Naive thymus-derived CD4-positive, alpha-beta T cell (primary cell): ENCODE results near the gene MROH8. TPM values are rescaled to one million over a fixed set of nuclear protein-coding genes. Genes with fewer than 3 reads are reported as not detected.
A peak's percentile ranks its signal among the peaks of the same experiment; 100 is the strongest.
"Not testable (repeated sequence)": the region's sequence is repeated elsewhere in the genome, so short reads cannot be mapped to it uniquely, and the experiment has no call there.

Source experiments
- ATAC-seq: fragments of 150-1000 bp; cut with Tn5 transposase; 2 replicates; pipeline ENCODE4 v1.10.0; 2021; ENCODE audit warnings: mild to moderate bottlenecking, moderate library complexity
- CTCF ChIA-PET: fragments of 350-600 bp; sonication (Branson Sonifier 250); formaldehyde crosslinking; loops from one replicate; lab custom pipeline; 2021; ENCODE audit warnings: antibody characterized with exemption; lab: Charles Lee
- POLR2A ChIA-PET: fragments of 350-600 bp; sonication (Branson Sonifier 250); formaldehyde crosslinking; loops from one replicate; lab custom pipeline; 2021; ENCODE audit warnings: antibody characterized with exemption, inconsistent platforms; lab: Charles Lee
- DNase-seq, 9 donors: peaks; one replicate each; pipeline versions ENCODE4 v3.0.0 to v3.0.0-alpha.2; 2020 to 2022; ENCODE audit warnings: mixed read lengths in 1 of 9
- H3K27ac ChIP-seq: one replicate; pipeline ENCODE4 v1.7.0; 2013; ENCODE audit warnings: mild to moderate bottlenecking, low read depth, low read length, moderate library complexity
- H3K27me3 ChIP-seq, 2 donors: one replicate each; pipeline ENCODE4 v1.7.0; 2013; ENCODE audit warnings: low read length in 2 of 2, mild to moderate bottlenecking in 2 of 2, moderate library complexity in 2 of 2; ENCODE audit not compliant: control insufficient read depth in 2 of 2, insufficient read depth in 2 of 2
- H3K36me3 ChIP-seq, 3 experiments: 1 replicate in 2 of 3; 2 replicates in 1 of 3; pipeline ENCODE4 v1.7.0; 2013; ENCODE audit warnings: low read length in 3 of 3, mild to moderate bottlenecking in 3 of 3, moderate library complexity in 1 of 3; ENCODE audit not compliant: insufficient read depth in 3 of 3, control insufficient read depth in 2 of 3
- H3K4me1 ChIP-seq, 2 donors: one replicate each; pipeline ENCODE4 v1.7.0; 2013; ENCODE audit warnings: low read length in 2 of 2, mild to moderate bottlenecking in 2 of 2, moderate library complexity in 1 of 2; ENCODE audit not compliant: control insufficient read depth in 2 of 2, insufficient read depth in 2 of 2
- H3K4me3 ChIP-seq: 2 replicates; pipeline ENCODE4 v1.7.0; 2013; ENCODE audit warnings: mild to moderate bottlenecking, low read length
- H3K9me3 ChIP-seq, 3 experiments: 1 replicate in 2 of 3; 2 replicates in 1 of 3; pipeline ENCODE4 v1.7.0; 2013; ENCODE audit warnings: low read length in 3 of 3; ENCODE audit not compliant: control insufficient read depth in 2 of 3
- H3K27ac Mint-ChIP-seq, 9 donors: one replicate each; pipeline ENCODE4 v1.8.0; 2020 to 2022; ENCODE audit warnings: mixed read lengths in 9 of 9, mild to moderate bottlenecking in 8 of 9, moderate library complexity in 5 of 9, inconsistent platforms in 2 of 9
- H3K27me3 Mint-ChIP-seq, 5 donors: one replicate each; pipeline ENCODE4 v1.8.0; 2021 to 2022; ENCODE audit warnings: mixed read lengths in 5 of 5, mild to moderate bottlenecking in 1 of 5
- H3K36me3 Mint-ChIP-seq, 5 donors: one replicate each; pipeline ENCODE4 v1.8.0; 2020 to 2022; ENCODE audit warnings: mixed read lengths in 5 of 5, mild to moderate bottlenecking in 3 of 5, inconsistent platforms in 1 of 5
- H3K4me1 Mint-ChIP-seq, 7 donors: one replicate each; pipeline ENCODE4 v1.8.0; 2020 to 2022; ENCODE audit warnings: mixed read lengths in 7 of 7, mild to moderate bottlenecking in 3 of 7, inconsistent platforms in 1 of 7
- H3K4me3 Mint-ChIP-seq, 10 donors: one replicate each; pipeline ENCODE4 v1.8.0; 2020 to 2022; ENCODE audit warnings: mild to moderate bottlenecking in 10 of 10, mixed read lengths in 10 of 10, moderate library complexity in 6 of 10, inconsistent platforms in 2 of 10
- H3K9me3 Mint-ChIP-seq, 11 donors: one replicate each; pipeline ENCODE4 v1.8.0; 2020 to 2022; ENCODE audit warnings: mixed read lengths in 11 of 11, mild to moderate bottlenecking in 4 of 11, inconsistent platforms in 1 of 11, moderate library complexity in 1 of 11
- intact Hi-C, 2 donors: fragments of 100-400 bp; cut with micrococcal nuclease; formaldehyde crosslinking; loops; one replicate each; pipeline ENCODE4 v1.15.1; 2023
- polyA plus RNA-seq, 2 donors: library from polyadenylated mRNA; unstranded; fragments of 300-500 nt; fragmentation: Illumina TruSeq; gene quantifications; one replicate each; pipeline ENCODE4 v1.2.3, GENCODE V29; 2021
- total RNA-seq, 6 experiments: library from RNA in 5 of 6; stranded (reverse) in 5 of 6; gene quantifications; 1 replicate in 5 of 6; 2 replicates in 1 of 6; pipeline ENCODE4 v1.2.3 and lab custom pipeline; 2021 to 2026

Gene MROH8
- total and polyA plus RNA-seq, 7 experiments from 2014 or later, result 0.59 to 1.9 (median 1.6) TPM

DNA sequence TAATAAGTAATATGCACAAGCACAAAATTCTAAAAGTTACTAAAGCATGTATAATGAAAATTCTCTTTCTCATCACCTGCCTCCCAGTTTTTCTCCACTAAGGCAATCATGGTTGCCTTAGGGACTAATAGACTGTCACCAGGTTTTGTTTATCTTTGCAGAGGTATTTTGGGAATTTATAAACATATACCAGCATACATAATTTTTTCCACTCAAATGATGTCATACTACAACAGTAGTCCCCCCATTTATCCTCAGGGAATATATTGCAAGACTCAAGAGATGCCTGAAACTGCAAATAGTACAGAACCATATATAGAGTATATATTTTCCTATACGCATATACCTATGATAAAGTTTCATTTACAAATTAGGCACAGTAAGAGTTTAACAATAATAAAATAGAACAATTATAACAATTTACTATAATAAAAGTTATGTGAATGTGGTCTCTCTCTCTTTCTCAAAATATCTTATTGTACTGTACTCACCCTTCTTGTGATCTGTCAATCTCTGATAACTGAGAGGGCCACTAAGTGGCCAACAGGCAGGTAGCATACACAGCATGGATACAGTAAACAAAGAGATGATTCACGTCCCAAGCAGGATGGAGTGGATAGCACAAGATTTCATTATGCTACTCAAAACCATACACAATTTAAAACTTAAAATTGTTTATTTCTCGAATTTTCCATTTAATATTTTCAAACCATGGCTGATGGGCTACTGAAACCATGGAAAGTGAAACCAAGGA is 103.2 kb downstream of the MROH8 start:
- ChIA-PET POLR2A (interaction anchor here (0.6 kb wide), 1 partner anchor 539 kb away, joined by 3 read pairs; no protein-coding TSS in a partner anchor), CTCF (interaction anchor here (1.0 to 2.9 kb wide), 2 partner anchors 12 to 68 kb away, joined by 3 to 18 read pairs; no protein-coding TSS in a partner anchor)

DNA sequence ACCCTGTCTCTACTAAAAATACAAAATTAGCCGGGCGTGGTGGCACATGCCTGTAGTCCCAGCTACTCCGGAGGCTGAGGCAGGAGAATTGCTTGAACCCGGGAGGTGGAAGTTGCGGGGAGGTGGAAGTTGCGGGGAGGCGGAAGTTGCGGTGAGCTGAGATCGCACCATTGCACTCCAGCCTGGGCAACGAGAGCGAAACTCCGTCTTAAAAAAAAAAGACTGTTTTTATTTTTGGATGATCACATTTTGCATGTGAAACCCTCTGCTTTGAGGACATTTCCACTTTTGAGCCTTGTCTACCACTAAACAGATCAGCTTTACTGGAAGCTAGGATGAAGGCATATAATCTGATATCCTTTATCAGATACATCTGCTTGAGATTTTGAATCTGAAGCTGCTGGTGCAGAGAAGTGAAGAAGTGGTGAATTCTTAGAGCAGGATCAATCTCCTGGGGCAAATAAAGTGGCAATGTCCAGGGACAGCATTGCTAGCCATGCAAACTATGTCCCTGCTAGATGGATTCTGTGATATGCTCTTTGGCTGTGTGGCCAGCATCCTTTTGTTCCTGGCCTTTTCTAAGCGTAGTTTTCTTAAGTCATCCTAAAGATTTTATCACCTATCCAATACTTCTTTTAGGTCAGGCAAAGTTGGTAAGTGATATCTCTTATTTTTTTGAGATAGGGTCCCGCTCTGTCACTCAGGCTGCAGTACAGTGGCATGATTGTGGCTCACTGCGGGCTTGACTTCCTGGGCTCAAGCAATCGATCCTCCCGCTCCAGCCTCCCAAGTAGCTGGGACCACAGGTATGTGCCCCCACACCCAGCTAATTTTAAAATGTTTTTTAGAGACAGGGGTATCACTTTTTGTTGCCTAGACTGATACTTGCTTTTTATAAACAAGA is 106.8 kb downstream of the MROH8 start:
- Histone ChIP-seq H3K27ac (no peak overlapping the region), H3K9me3 (no peaks in the 10 kb centered on the region), H3K4me1 (peaks cover 14 to 19% of the 10 kb centered on the region in 2 donors), H3K36me3 (no peaks in the 10 kb centered on the region), H3K4me3 (no peak overlapping the region), H3K27me3 (no peaks in the 10 kb centered on the region)
- H3K36me3 Mint-ChIP-seq, result peaks cover 0 to 29% (median 22%) of the 10 kb centered on the region in 5 donors
- DNase-seq, result no peak
- peaks cover 0 to 5% (median 0%) of the 10 kb centered on the region in 11 donors for H3K9me3 Mint-ChIP-seq
- H3K27me3 Mint-ChIP-seq, result no peaks in the 10 kb centered on the region
- CTCF ChIA-PET, result interaction anchor here (0.6 to 2.1 kb wide), 5 partner anchors 10 to 67 kb away, joined by 3 to 11 read pairs (median 3); partner anchors contain the start of gene RBL1
- H3K27ac Mint-ChIP-seq, result peak overlapping the region; percentile 70 to 93 (median 87)
- peaks cover 15 to 37% (median 29%) of the 10 kb centered on the region in 7 donors for H3K4me1 Mint-ChIP-seq
- POLR2A ChIA-PET, result interaction anchor here (0.6 to 1.5 kb wide), 5 partner anchors 19 to 109 kb away, joined by 3 to 5 read pairs (median 3); no protein-coding TSS in a partner anchor
- ATAC-seq, result no peak
- intact Hi-C loops, result loop anchor here in 1 of 2 donors (10.0 kb wide), 1 partner anchor 128 kb away; no protein-coding TSS in a partner anchor
- peak overlapping the region in 9 of 10 donors; percentile 16 to 69 (median 49) for H3K4me3 Mint-ChIP-seq

More for the DNA sequence above, 103.2 kb downstream of the MROH8 start:
- Mint-ChIP-seq H3K9me3 (peaks cover 0 to 8% (median 0%) of the 10 kb centered on the region in 11 donors), H3K4me3 (no peak overlapping the region), H3K27me3 (no peaks in the 10 kb centered on the region), H3K27ac (peak overlapping the region in 1 of 9 donors; percentile 54), H3K36me3 (peaks cover 0 to 43% (median 31%) of the 10 kb centered on the region in 5 donors), H3K4me1 (peaks cover 12 to 54% (median 40%) of the 10 kb centered on the region in 7 donors)
- H3K27ac ChIP-seq, result no peak overlapping the region
- H3K27me3 ChIP-seq, result no peaks in the 10 kb centered on the region
- no peaks in the 10 kb centered on the region for H3K36me3 ChIP-seq
- H3K4me3 ChIP-seq, result no peak overlapping the region
- DNase-seq (no peak), ATAC-seq (no peak)
- H3K4me1 ChIP-seq, result peaks cover 14 to 18% of the 10 kb centered on the region in 2 donors
- H3K9me3 ChIP-seq, result no peaks in the 10 kb centered on the region
- intact Hi-C loops, result loop anchor here in 1 of 2 donors (10.0 kb wide), 1 partner anchor 131 kb away; no protein-coding TSS in a partner anchor

DNA sequence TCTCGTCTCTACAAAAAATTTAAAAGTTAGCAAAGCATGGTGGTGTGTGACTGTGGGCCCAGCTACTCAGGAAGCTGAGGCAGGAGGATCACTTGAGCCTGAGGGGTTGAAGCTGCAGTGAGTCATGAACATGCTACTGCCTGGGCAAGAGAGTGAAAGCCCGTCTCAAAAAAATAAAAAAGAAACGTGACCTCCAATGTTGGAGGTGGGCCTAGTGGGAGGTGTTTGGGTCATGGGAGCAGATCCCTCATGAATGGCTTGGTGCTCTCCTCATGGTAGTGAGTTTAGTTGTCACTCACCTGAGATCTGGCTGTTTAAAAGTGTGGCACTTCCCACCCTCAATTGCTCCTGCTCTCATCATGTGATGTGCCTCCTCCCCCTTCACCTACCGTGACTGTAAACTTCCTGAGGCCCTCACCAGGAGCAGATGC is 107.9 kb downstream of the MROH8 start:
- peak in 6 of 9 donors; percentile 13 to 31 (median 21) for DNase-seq
- Histone ChIP-seq H3K36me3 (peaks cover 0 to 3% (median 0%) of the 10 kb centered on the region in 3 experiments), H3K4me3 (no peak overlapping the region), H3K4me1 (peaks cover 14 to 19% of the 10 kb centered on the region in 2 donors), H3K9me3 (no peaks in the 10 kb centered on the region), H3K27ac (peak overlapping the region; percentile 49), H3K27me3 (no peaks in the 10 kb centered on the region)
- peak; percentile 48 for ATAC-seq
- Mint-ChIP-seq H3K36me3 (peaks cover 3 to 29% (median 26%) of the 10 kb centered on the region in 5 donors), H3K9me3 (peaks cover 0 to 5% (median 0%) of the 10 kb centered on the region in 11 donors), H3K4me3 (peak overlapping the region; percentile 39 to 69 (median 57)), H3K27me3 (no peaks in the 10 kb centered on the region), H3K27ac (peak overlapping the region; percentile 80 to 93 (median 87)), H3K4me1 (peaks cover 14 to 33% (median 29%) of the 10 kb centered on the region in 7 donors)
- CTCF ChIA-PET, result interaction anchor here (1.0 to 1.3 kb wide), 3 partner anchors 10 to 41 kb away, joined by 3 read pairs; partner anchors contain the start of gene RBL1
- intact Hi-C loops, result loop anchor here (1.0 to 10.0 kb wide), 2 partner anchors 10 to 127 kb away; no protein-coding TSS in a partner anchor
- POLR2A ChIA-PET, result interaction anchor here (0.7 kb wide), 1 partner anchor 44 kb away, joined by 4 read pairs; no protein-coding TSS in a partner anchor

DNA sequence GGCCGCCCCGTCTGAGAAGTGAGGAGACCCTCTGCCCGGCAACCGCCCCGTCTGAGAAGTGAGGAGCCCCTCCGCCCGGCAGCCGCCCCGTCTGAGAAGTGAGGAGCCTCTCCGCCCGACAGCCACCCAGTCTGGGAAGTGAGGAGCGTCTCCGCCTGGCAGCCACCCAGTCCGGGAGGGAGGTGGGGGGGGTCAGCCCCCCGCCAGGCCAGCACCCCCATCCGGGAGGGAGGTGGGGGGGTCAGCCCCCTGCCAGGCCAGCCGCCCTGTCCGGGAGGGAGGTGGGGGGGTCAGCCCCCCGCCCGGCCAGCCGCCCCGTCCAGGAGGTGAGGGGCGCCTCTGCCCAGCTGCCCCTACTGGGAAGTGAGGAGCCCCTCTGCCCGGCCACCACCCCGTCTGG is 109.8 kb downstream of the MROH8 start:
- H3K27me3 ChIP-seq, ATAC-seq, H3K4me3 ChIP-seq, CTCF ChIA-PET, intact Hi-C loops, H3K27ac Mint-ChIP-seq, H3K27ac ChIP-seq, H3K9me3 ChIP-seq, H3K9me3 Mint-ChIP-seq, H3K4me3 Mint-ChIP-seq, DNase-seq, POLR2A ChIA-PET, H3K27me3 Mint-ChIP-seq: not testable (repeated sequence)
- peaks cover 6 to 32% (median 19%) of the 10 kb centered on the region in 5 donors for H3K36me3 Mint-ChIP-seq
- peaks cover 14 to 19% of the 10 kb centered on the region in 2 donors for H3K4me1 ChIP-seq
- H3K36me3 ChIP-seq, result peaks cover 0 to 18% (median 7%) of the 10 kb centered on the region in 3 experiments
- peaks cover 14 to 33% (median 26%) of the 10 kb centered on the region in 7 donors for H3K4me1 Mint-ChIP-seq

DNA sequence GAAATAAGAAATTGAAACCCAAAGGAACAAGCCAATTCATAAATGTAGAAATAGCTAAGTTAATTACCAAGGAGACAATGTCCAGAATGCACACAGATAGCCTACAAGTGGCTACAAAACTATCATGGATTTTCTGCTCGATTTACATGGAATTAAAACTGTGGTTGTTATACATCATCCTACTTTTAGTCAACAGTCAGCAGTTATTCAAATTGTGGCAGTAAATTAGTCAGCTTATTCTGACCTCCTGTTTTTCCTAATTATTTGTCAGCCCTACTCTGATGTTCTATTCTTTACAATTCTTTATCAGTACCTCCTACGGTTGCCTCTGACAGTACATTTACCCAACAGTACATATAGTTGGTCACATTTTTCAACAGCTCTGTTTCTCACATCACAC is 113.2 kb downstream of the MROH8 start:
- intact Hi-C loops, result no loop called here

More for the DNA sequence above, 113.2 kb downstream of the MROH8 start:
- DNase-seq, result no peak
- ATAC-seq, result no peak
- no peaks in the 10 kb centered on the region for H3K9me3 Mint-ChIP-seq
- Histone ChIP-seq H3K27ac (no peak overlapping the region), H3K36me3 (peaks cover 0 to 27% (median 12%) of the 10 kb centered on the region in 3 experiments), H3K4me3 (no peak overlapping the region), H3K27me3 (no peaks in the 10 kb centered on the region), H3K4me1 (peaks cover 4% of the 10 kb centered on the region in 2 donors), H3K9me3 (no peaks in the 10 kb centered on the region)
- CTCF ChIA-PET, result interaction anchor here (1.1 kb wide), 1 partner anchor 23 kb away, joined by 3 read pairs; no protein-coding TSS in a partner anchor
- H3K4me3 Mint-ChIP-seq, result no peak overlapping the region
- peaks cover 6 to 32% (median 20%) of the 10 kb centered on the region in 5 donors for H3K36me3 Mint-ChIP-seq
- H3K4me1 Mint-ChIP-seq, result peaks cover 3 to 8% (median 4%) of the 10 kb centered on the region in 7 donors
- H3K27me3 Mint-ChIP-seq, result no peaks in the 10 kb centered on the region
- H3K27ac Mint-ChIP-seq, result peak overlapping the region in 2 of 9 donors; percentile 1 to 29
- POLR2A ChIA-PET, result interaction anchor here (0.6 kb wide), 1 partner anchor 58 kb away, joined by 3 read pairs; no protein-coding TSS in a partner anchor
